GM12878 (cell line): Measurements from ENCODE around the gene RAP1A. TPM values are rescaled to one million over a fixed set of nuclear protein-coding genes. Genes with fewer than 3 reads are reported as not detected.

Experiments
- ATAC-seq: fragments of 200-7000 bp; cut with Tn5 transposase; 3 replicates; pipeline ENCODE4 v1.9.1; 2020; ENCODE audit warnings: mild to moderate bottlenecking, moderate library complexity
- BruUV-seq: library from RNA; stranded (reverse); fragments of 400-500 nt; replicated peaks from 2 replicates; lab custom pipeline; 2021; lab: Mats Ljungman, UMichigan
- CTCF ChIA-PET: fragments of 300-600 bp; sonication (Branson Sonifier 250); formaldehyde crosslinking; extraction: SDS; loops from one replicate; lab custom pipeline; 2021; ENCODE audit warnings: inconsistent platforms; lab: Yijun Ruan, JAX
- POLR2A ChIA-PET: fragments of 350-600 bp; formaldehyde crosslinking; extraction: SDS; loops from one replicate; lab custom pipeline; 2021; ENCODE audit warnings: inconsistent platforms; lab: Charles Lee
- RAD21 ChIA-PET: fragments of 300-600 bp; sonication (Branson Sonifier 250); formaldehyde crosslinking; loops from one replicate; lab custom pipeline; 2023; ENCODE audit warnings: antibody characterized with exemption; ENCODE audit not compliant: unreplicated experiment; lab: Charles Lee
- SMC1A ChIA-PET: fragments of 300-600 bp; sonication (Branson Sonifier 250); formaldehyde crosslinking; loops from one replicate; lab custom pipeline; 2023; ENCODE audit not compliant: unreplicated experiment, uncharacterized antibody; lab: Charles Lee
- DNase-seq: peaks from one replicate; pipeline ENCODE4 v3.0.0-alpha.2; 2011; ENCODE audit warnings: low read depth, low spot score
- FAIRE-seq: peaks from 3 replicates; lab custom pipeline; 2011; peaks lifted over from hg19 to GRCh38; lab: Jason Lieb, UNC
- H2AFZ ChIP-seq: 2 replicates; pipeline ENCODE4 v1.6.0; 2011; ENCODE audit warnings: low read depth, low read length, control low read depth; ENCODE audit not compliant: control insufficient read depth
- H3K27ac ChIP-seq: 2 replicates; pipeline ENCODE4 v1.5.1; 2011; ENCODE audit warnings: control low read depth; ENCODE audit not compliant: control insufficient read depth, insufficient read depth
- H3K27me3 ChIP-seq, 2 experiments: replicated peaks in 1 of 2; 2 replicates each; pipeline versions ENCODE4 v1.6.0 to v1.6.1; 2011; ENCODE audit warnings: low read length in 1 of 2; ENCODE audit not compliant: control insufficient read depth in 2 of 2, insufficient read depth in 2 of 2
- H3K36me3 ChIP-seq, 2 experiments: 2 replicates each; pipeline ENCODE4 v1.5.1; 2011; ENCODE audit warnings: low read length in 1 of 2; ENCODE audit not compliant: control insufficient read depth in 2 of 2, insufficient read depth in 2 of 2
- H3K4me1 ChIP-seq: 2 replicates; pipeline ENCODE4 v1.6.1; 2011; ENCODE audit warnings: mild to moderate bottlenecking, low read length, moderate library complexity, mixed read lengths; ENCODE audit not compliant: control insufficient read depth, insufficient read depth
- H3K4me2 ChIP-seq: 2 replicates; pipeline ENCODE4 v1.6.0; 2011; ENCODE audit warnings: control low read depth; ENCODE audit not compliant: control insufficient read depth, insufficient read depth
- H3K4me3 ChIP-seq: fragments of 200-600 bp; sonication (generic); 2 replicates; pipeline ENCODE4 v1.5.1; 2016
- H3K79me2 ChIP-seq: 2 replicates; pipeline ENCODE4 v1.6.0; 2011; ENCODE audit warnings: low read length; ENCODE audit not compliant: control insufficient read depth, insufficient read depth
- H3K9ac ChIP-seq: 2 replicates; pipeline ENCODE4 v1.8.0; 2011; ENCODE audit warnings: low read length, control low read depth, mixed read lengths; ENCODE audit not compliant: control insufficient read depth, insufficient read depth
- H3K9me3 ChIP-seq: replicated peaks from 3 replicates; pipeline ENCODE4 v1.5.1; 2011; ENCODE audit warnings: mild to moderate bottlenecking, low read length; ENCODE audit not compliant: control insufficient read depth, insufficient read depth
- H4K20me1 ChIP-seq: 2 replicates; pipeline ENCODE4 v1.6.0; 2011; ENCODE audit not compliant: control insufficient read depth, insufficient read depth
- E2F4 ChIP-seq: IDR thresholded peaks from 2 replicates; pipeline ENCODE4 v1.6.1; 2012; ENCODE audit warnings: low read depth, low read length, improper control_type of control experiment
- SUZ12 ChIP-seq: fragments of 200-600 bp; sonication (generic); IDR thresholded peaks from one replicate; pipeline ENCODE4 v1.6.1; 2018; ENCODE audit warnings: antibody characterized with exemption, mild to moderate bottlenecking; ENCODE audit not compliant: unreplicated experiment
- ZNF274 ChIP-seq: IDR thresholded peaks from one replicate; pipeline ENCODE4 v1.8.0; 2011; ENCODE audit not compliant: insufficient read length, insufficient read depth
- ZNF384 ChIP-seq: IDR thresholded peaks from 2 replicates; pipeline ENCODE4 v1.6.1; 2012; ENCODE audit warnings: low read depth, mild to moderate bottlenecking, low read length, improper control_type of control experiment, borderline replicate concordance
- WGBS: methylation state at CpG from one replicate; pipeline ENCODE4 v1.1.6; 2016; ENCODE audit warnings: low lambda C conversion rate; ENCODE audit not compliant: insufficient replicate concordance, insufficient coverage; ENCODE audit errors: missing lambda C conversion rate; 5-methylcytosine and 5-hydroxymethylcytosine counted together
- in situ Hi-C: fragments of 300-500 bp; cut with MboI; formaldehyde crosslinking; loops from 9 replicates; pipeline ENCODE4 v1.14.3; 2018; ENCODE audit warnings: mixed read lengths
- intact Hi-C: fragments of 100-400 bp; cut with micrococcal nuclease; formaldehyde crosslinking; loops from one replicate; pipeline ENCODE4 v1.14.2; 2022; ENCODE audit not compliant: unreplicated experiment
- polyA plus RNA-seq, 11 experiments: library from polyadenylated mRNA; depleted of rRNA in 4 of 11; unstranded in 6 of 11; stranded (reverse) in 5 of 11; fragments of >200 nt; fragmentation: Nextera tagmentation in 4 of 11; fragmentation: Illumina TruSeq in 1 of 11; extraction: Ambion mirVana in 4 of 11; extraction: Trizol in 1 of 11; gene quantifications; 1 replicate in 1 of 11; 2 replicates in 10 of 11; pipeline versions ENCODE4 v1.2.1 to v1.2.3, GENCODE V29; 2011 to 2016; ENCODE audit warnings: inconsistent platforms in 2 of 11, missing spikeins in 2 of 11, low read depth in 1 of 11
- total RNA-seq, 4 experiments: library from RNA; depleted of rRNA in 3 of 4; stranded (reverse); fragments of >200 nt in 3 of 4; fragmentation: Illumina TruSeq in 1 of 4; extraction: Trizol in 1 of 4; gene quantifications; 2 replicates each; pipeline versions ENCODE4 v1.2.1 to v1.2.3, GENCODE V29; 2013 to 2021

RAP1A gene
- total and polyA plus RNA-seq, 10 of the 15 experiments (the other 5 are each of a cell fraction or from before 2014, with no cell fraction given) = 38.4 to 213 (median 86.0) TPM

GRCh38 chr1:111735858-111736544 is 116.4 kb downstream of the RAP1A start:
- Histone ChIP-seq H3K9me3 (no peaks in the 10 kb centered on the region), H3K9ac (no peak overlapping the region), H3K4me2 (no peak overlapping the region), H3K27ac (no peak overlapping the region), H3K36me3 (no peaks in the 10 kb centered on the region), H4K20me1 (no peaks in the 10 kb centered on the region), H2AFZ (no peak overlapping the region), H3K4me3 (no peak overlapping the region), H3K79me2 (no peaks in the 10 kb centered on the region), H3K4me1 (peaks cover 11% of the 10 kb centered on the region), H3K27me3 (peaks cover 0 to 5% of the 10 kb centered on the region in 2 experiments; a peak in 2 of 4 replicates)
- DNase-seq = no peak
- TF ChIP-seq SUZ12 (no peak), ZNF384 (no peak), ZNF274 (no peak), E2F4 (no peak)
- ChIA-PET CTCF (interaction anchor here (0.6 to 12.7 kb wide), 6 partner anchors 13 to 254 kb away, joined by 3 to 135 read pairs (median 15); no protein-coding TSS in a partner anchor), POLR2A (interaction anchor here (0.6 to 1.1 kb wide), 2 partner anchors 14 to 20 kb away, joined by 3 read pairs; no protein-coding TSS in a partner anchor), RAD21 (interaction anchor here (1.3 to 3.9 kb wide), 3 partner anchors 19 to 254 kb away, joined by 3 to 23 read pairs (median 5); no protein-coding TSS in a partner anchor), SMC1A (interaction anchor here (0.9 to 4.8 kb wide), 7 partner anchors 8 to 288 kb away, joined by 3 to 31 read pairs (median 3); no protein-coding TSS in a partner anchor)
- in situ Hi-C loops (no loop called here), intact Hi-C loops (no loop called here)
- no peak for FAIRE-seq
- no peak for ATAC-seq
- BruUV-seq = no TSS peak
- 88% methylated on average over 8 of the region's 8 CpGs for whole genome bisulfite sequencing
